ENCODE results near the gene ATP5F1E.

- TF ChIP-seq POLR2A (IDR thresholded peaks at IDR 0.05): no peak
- TF ChIP-seq CTCF (IDR thresholded peaks at IDR 0.05): no peak
- TF ChIP-seq EP300 (IDR thresholded peaks at IDR 0.05; ENCODE audit: low read depth): no peak
- no peak for TF ChIP-seq POLR2AphosphoS5 (IDR thresholded peaks at IDR 0.05)
Observed at GRCh38 chr20:59075934-59076508, 43.9 kb upstream of the ATP5F1E start.

Measured in transverse colon (tissue), 4 donors.